HepG2 (cell line): ENCODE results near the gene TMEM219. TPM values are rescaled to one million over a fixed set of nuclear protein-coding genes. Genes with fewer than 3 reads are reported as not detected.

ENCODE experiments used
- DMAP1 ChIP-seq: IDR thresholded peaks from 2 replicates; pipeline ENCODE4 v1.6.1; 2016
- EHMT2 ChIP-seq: fragments of 200-600 bp; sonication (generic); IDR thresholded peaks from 2 replicates; pipeline ENCODE4 v1.7.0; 2017; ENCODE audit warnings: antibody characterized with exemption, low read depth, low read length, borderline replicate concordance
- IRF1 ChIP-seq: sonication (generic); formaldehyde crosslinking; IDR thresholded peaks from 2 replicates; pipeline ENCODE4 v1.4.0; 2020; ENCODE audit warnings: low read depth, mild to moderate bottlenecking, missing genetic modification reagents
- KIAA2018 ChIP-seq: sonication (generic); formaldehyde crosslinking; IDR thresholded peaks from 2 replicates; pipeline ENCODE4 v1.5.0; 2020; ENCODE audit warnings: mild to moderate bottlenecking, missing genetic modification reagents, borderline replicate concordance
- KLF15 ChIP-seq: sonication (generic); formaldehyde crosslinking; IDR thresholded peaks from 2 replicates; pipeline ENCODE4 v1.8.1; 2023; ENCODE audit warnings: borderline replicate concordance, mild to moderate bottlenecking, inconsistent platforms, missing genetic modification reagents, mixed read lengths
- MTF2 ChIP-seq: sonication (generic); formaldehyde crosslinking; IDR thresholded peaks from 2 replicates; pipeline ENCODE4 v1.5.0; 2020; ENCODE audit warnings: missing genetic modification reagents, borderline replicate concordance
- RAD21 ChIP-seq: fragments of 450-650 bp; formaldehyde crosslinking; IDR thresholded peaks from 2 replicates; pipeline ENCODE4 v1.5.0; 2020; ENCODE audit warnings: mild to moderate bottlenecking
- STAG1 ChIP-seq: sonication (generic); formaldehyde crosslinking; IDR thresholded peaks from 2 replicates; pipeline ENCODE4 v1.4.0; 2020; ENCODE audit warnings: missing genetic modification reagents
- ZFAT ChIP-seq: sonication (generic); formaldehyde crosslinking; conservative IDR thresholded peaks from 2 replicates; pipeline ENCODE4 v1.8.1; 2023; ENCODE audit warnings: missing genetic modification reagents, inconsistent platforms
- ZNF101 ChIP-seq: sonication (generic); formaldehyde crosslinking; IDR thresholded peaks from 2 replicates; pipeline ENCODE4 v1.4.0; 2020; ENCODE audit warnings: mild to moderate bottlenecking, low read depth, missing genetic modification reagents, borderline replicate concordance
- ZNF530 ChIP-seq: sonication (generic); formaldehyde crosslinking; IDR thresholded peaks from 2 replicates; pipeline ENCODE4 v1.5.0; 2020; ENCODE audit warnings: low read depth, mild to moderate bottlenecking, missing genetic modification reagents
- ZNF569 ChIP-seq: sonication (generic); formaldehyde crosslinking; IDR thresholded peaks from 2 replicates; pipeline ENCODE4 v1.5.0; 2020; ENCODE audit warnings: mild to moderate bottlenecking, missing genetic modification reagents, moderate library complexity, borderline replicate concordance
- ZSCAN22 ChIP-seq: sonication (generic); formaldehyde crosslinking; IDR thresholded peaks from 2 replicates; pipeline ENCODE4 v1.4.0; 2020; ENCODE audit warnings: mild to moderate bottlenecking, missing genetic modification reagents
- polyA plus RNA-seq, 8 experiments: library from polyadenylated mRNA; depleted of rRNA in 3 of 8; stranded (reverse) in 7 of 8; unstranded in 1 of 8; fragments of >200 nt; fragmentation: Illumina TruSeq in 4 of 8; extraction: Trizol in 4 of 8; gene quantifications; 2 replicates each; pipeline versions ENCODE4 v1.2.1 to v1.2.3, GENCODE V29; 2011 to 2016; ENCODE audit warnings: low read depth in 4 of 8, missing spikeins in 1 of 8, mixed read lengths in 1 of 8; ENCODE audit not compliant: insufficient read depth in 1 of 8
- total RNA-seq, 5 experiments: library from RNA; depleted of rRNA; stranded (reverse); fragments of >200 nt; fragmentation: Illumina TruSeq; extraction: Trizol; gene quantifications; 2 replicates each; pipeline ENCODE4 v1.2.3, GENCODE V29; 2016; ENCODE audit warnings: low read depth in 1 of 5
- TF ChIP-seq, protein P1 (sequence below): sonication (generic); formaldehyde crosslinking; IDR thresholded peaks from 2 replicates; pipeline ENCODE4 v1.5.1; 2020; ENCODE audit warnings: mild to moderate bottlenecking, missing genetic modification reagents, moderate library complexity

TMEM219 gene
- total and polyA plus RNA-seq, 2 of the 13 experiments (the other 11 are each of a cell fraction or from before 2014, with no cell fraction given): 105 to 115 TPM

DNA sequence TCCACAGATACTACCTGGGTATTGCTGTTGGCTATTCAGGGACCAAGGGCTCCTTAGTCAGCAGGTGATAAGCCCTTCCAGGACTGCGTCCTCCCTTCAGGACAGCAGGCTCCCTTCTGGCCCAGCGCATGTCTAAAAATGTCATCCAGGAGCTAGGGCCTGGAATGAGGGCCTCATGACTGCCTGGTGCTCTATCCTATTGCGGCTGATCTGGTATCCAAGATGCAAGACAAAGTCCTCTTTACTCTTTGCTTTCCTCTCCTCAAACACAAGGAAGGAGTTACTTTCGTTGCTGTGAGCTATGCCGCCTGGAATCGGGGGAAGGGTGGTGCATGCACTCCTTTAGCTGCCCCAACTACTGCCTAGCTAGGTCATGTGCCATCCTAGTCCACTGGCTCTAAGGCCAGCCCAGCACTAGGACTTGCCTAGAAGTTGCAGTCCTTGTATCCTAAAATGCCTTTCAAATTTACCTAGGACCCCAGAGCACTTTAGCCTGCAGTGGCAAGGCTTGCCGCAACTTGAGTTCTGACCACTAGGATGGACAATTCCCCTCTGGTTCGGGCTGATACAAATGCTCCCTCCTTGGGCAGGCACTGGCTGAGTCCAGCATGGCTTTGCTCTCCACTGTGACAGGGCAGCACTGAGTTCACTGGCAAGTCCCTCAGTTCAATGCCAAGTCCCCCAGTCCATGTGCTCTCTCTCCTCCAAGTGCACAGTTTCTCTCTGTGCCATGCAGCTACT, 10.1 kb upstream of the TMEM219 start (continued):
- no peak for TF ChIP-seq KIAA2018 (CRISPR knock-in tag)
- 0 out of 2 replicates have a peak, but pooled peaks have one; percentile 17 for TF ChIP-seq RAD21 (CRISPR knock-in tag)
- no peak for TF ChIP-seq ZFAT (CRISPR knock-in tag)
- TF ChIP-seq ZNF530 (CRISPR knock-in tag): no peak
- no peak for TF ChIP-seq KLF15 (CRISPR knock-in tag)
- TF ChIP-seq DMAP1 (CRISPR knock-in tag): no peak
- TF ChIP-seq STAG1 (CRISPR knock-in tag): peak; percentile 29; the same call in 1 of the 2 replicates
- TF ChIP-seq ZNF569 (CRISPR knock-in tag): no peak
- TF ChIP-seq EHMT2: no peak
- no peak for TF ChIP-seq ZSCAN22 (CRISPR knock-in tag)
- TF ChIP-seq, protein P1, sequence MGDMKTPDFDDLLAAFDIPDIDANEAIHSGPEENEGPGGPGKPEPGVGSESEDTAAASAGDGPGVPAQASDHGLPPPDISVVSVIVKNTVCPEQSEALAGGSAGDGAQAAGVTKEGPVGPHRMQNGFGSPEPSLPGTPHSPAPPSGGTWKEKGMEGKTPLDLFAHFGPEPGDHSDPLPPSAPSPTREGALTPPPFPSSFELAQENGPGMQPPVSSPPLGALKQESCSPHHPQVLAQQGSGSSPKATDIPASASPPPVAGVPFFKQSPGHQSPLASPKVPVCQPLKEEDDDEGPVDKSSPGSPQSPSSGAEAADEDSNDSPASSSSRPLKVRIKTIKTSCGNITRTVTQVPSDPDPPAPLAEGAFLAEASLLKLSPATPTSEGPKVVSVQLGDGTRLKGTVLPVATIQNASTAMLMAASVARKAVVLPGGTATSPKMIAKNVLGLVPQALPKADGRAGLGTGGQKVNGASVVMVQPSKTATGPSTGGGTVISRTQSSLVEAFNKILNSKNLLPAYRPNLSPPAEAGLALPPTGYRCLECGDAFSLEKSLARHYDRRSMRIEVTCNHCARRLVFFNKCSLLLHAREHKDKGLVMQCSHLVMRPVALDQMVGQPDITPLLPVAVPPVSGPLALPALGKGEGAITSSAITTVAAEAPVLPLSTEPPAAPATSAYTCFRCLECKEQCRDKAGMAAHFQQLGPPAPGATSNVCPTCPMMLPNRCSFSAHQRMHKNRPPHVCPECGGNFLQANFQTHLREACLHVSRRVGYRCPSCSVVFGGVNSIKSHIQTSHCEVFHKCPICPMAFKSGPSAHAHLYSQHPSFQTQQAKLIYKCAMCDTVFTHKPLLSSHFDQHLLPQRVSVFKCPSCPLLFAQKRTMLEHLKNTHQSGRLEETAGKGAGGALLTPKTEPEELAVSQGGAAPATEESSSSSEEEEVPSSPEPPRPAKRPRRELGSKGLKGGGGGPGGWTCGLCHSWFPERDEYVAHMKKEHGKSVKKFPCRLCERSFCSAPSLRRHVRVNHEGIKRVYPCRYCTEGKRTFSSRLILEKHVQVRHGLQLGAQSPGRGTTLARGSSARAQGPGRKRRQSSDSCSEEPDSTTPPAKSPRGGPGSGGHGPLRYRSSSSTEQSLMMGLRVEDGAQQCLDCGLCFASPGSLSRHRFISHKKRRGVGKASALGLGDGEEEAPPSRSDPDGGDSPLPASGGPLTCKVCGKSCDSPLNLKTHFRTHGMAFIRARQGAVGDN: 0 out of 2 replicates have a peak, but pooled peaks have one; percentile 14
- TF ChIP-seq ZNF101 (CRISPR knock-in tag): no peak
- TF ChIP-seq MTF2 (CRISPR knock-in tag): no peak
- TF ChIP-seq IRF1: no peak
